ENCODE data around the gene CEP170.

The CEP170 gene

GRCh38 chr1:243292117-243292516, 37.0 kb upstream of the CEP170 start:
- no peak for TF ChIP-seq CTCF (IDR thresholded peaks at IDR 0.05; ENCODE audit: low read depth, low read length)
- Histone ChIP-seq H3K27me3 (ENCODE audit: insufficient read depth, low read depth, severe bottlenecking) (no peaks in the 10 kb centered on the region), H3K9me3 (ENCODE audit: severe bottlenecking) (no peaks in the 10 kb centered on the region), H3K27ac (no peak overlapping the region), H3K36me3 (peaks cover 21% of the 10 kb centered on the region), H3K4me3 (ENCODE audit: low read depth, low read length) (no peak overlapping the region)
- no peak for DNase-seq

DNA sequence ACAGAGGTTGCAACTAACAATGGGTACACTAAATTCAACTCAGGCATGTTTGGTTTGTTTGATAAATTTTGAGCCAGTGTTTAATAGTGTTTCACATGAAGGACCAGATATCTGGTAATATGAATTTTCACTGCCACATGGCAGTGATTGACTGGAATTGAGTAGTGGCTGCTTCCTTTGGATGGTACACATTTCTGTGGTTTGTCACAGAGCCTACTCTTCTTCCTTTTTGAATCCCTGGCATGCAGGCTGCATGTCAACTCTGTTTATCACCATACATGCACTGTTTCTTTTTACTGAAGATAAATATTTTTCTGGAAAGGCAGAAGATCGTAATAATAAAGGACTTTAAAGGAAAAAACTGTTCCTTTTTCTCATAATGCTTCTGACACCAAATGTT, 36.2 kb upstream of the CEP170 start:
- TF ChIP-seq CTCF (IDR thresholded peaks at IDR 0.05; ENCODE audit: low read depth, low read length): no peak
- no peak for DNase-seq

GRCh38 chr1:243288062-243288461, 33.0 kb upstream of the CEP170 start:
- H3K27ac ChIP-seq: no peak overlapping the region
- no peaks in the 10 kb centered on the region for H3K27me3 ChIP-seq (ENCODE audit: insufficient read depth, low read depth, severe bottlenecking)
- DNase-seq: no peak
- TF ChIP-seq CTCF (IDR thresholded peaks at IDR 0.05; ENCODE audit: low read depth, low read length): no peak
- H3K4me3 ChIP-seq (ENCODE audit: low read depth, low read length): no peak overlapping the region
- H3K9me3 ChIP-seq (ENCODE audit: severe bottlenecking): no peaks in the 10 kb centered on the region
- H3K36me3 ChIP-seq: peaks cover 31% of the 10 kb centered on the region

More for the DNA sequence above, 36.2 kb upstream of the CEP170 start:
- H3K27ac ChIP-seq: no peak overlapping the region
- H3K4me3 ChIP-seq (ENCODE audit: low read depth, low read length): no peak overlapping the region
- H3K36me3 ChIP-seq: peaks cover 29% of the 10 kb centered on the region
- no peaks in the 10 kb centered on the region for H3K27me3 ChIP-seq (ENCODE audit: insufficient read depth, low read depth, severe bottlenecking)
- no peaks in the 10 kb centered on the region for H3K9me3 ChIP-seq (ENCODE audit: severe bottlenecking)

- H3K27ac ChIP-seq: no peak overlapping the region
- H3K9me3 ChIP-seq (ENCODE audit: severe bottlenecking): no peaks in the 10 kb centered on the region
- peaks cover 31% of the 10 kb centered on the region for H3K36me3 ChIP-seq
- H3K27me3 ChIP-seq (ENCODE audit: insufficient read depth, low read depth, severe bottlenecking): no peaks in the 10 kb centered on the region
- TF ChIP-seq CTCF (IDR thresholded peaks at IDR 0.05; ENCODE audit: low read depth, low read length): no peak
- H3K4me3 ChIP-seq (ENCODE audit: low read depth, low read length): no peak overlapping the region
- DNase-seq: no peak
Measured at GRCh38 chr1:243287652-243288051, 32.6 kb upstream of the CEP170 start.

DNA sequence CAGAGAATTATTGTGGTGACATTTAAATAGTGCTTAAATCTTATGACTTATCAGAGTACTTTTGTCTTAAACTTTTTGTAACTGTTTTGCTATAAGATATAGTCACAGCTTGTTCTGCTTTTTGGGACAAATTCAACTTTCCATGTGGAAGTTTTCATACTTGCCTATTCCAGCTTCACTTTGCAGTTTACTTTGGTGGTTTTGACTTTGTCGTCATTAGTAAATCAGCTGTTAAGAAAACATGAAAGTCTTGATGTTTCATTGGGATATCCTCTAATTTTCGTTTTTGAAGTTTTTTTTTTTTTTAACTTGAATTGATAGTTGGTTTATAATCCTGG, 32.0 kb upstream of the CEP170 start:
- Histone ChIP-seq H3K4me3 (ENCODE audit: low read depth, low read length) (no peak overlapping the region), H3K27ac (no peak overlapping the region), H3K36me3 (peaks cover 31% of the 10 kb centered on the region), H3K27me3 (ENCODE audit: insufficient read depth, low read depth, severe bottlenecking) (no peaks in the 10 kb centered on the region), H3K9me3 (ENCODE audit: severe bottlenecking) (no peaks in the 10 kb centered on the region)
- no peak for DNase-seq
- TF ChIP-seq CTCF (IDR thresholded peaks at IDR 0.05; ENCODE audit: low read depth, low read length): no peak

DNA sequence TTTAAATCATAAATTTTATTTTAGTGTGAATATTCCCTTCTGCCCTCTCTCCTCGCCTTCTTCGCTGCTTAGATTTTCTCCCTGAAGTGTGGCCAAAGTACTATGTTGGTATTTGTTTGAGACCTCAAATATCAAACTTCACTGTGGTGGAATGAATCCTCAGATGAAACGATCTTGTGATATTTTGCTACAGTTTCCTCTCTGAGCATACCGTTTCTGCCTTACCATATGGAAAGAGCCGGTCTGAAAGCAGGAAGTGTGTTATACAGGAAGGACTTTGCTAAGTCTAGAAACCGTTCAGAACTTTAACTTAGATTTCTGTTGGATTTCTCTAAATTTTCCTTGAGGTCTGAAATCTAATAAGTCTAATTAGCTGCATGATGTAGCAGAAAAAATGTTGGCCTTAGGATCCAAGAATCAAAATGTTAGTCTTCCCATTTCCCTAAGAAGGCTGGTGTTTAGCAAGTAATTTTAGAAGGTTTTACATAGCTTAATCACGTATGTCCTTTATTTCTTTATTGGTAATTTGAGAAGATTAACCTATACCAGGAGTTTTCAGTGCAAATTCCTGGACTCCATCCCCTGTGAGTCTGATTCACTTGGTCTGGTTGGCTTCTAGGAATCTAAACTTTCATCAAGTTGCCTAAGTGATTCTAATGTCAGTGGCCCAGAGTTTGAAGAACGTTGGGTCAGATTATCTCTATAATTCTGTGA, 31.5 kb upstream of the CEP170 start:
- Histone ChIP-seq H3K4me3 (ENCODE audit: low read depth, low read length) (no peak overlapping the region), H3K36me3 (peaks cover 31% of the 10 kb centered on the region), H3K9me3 (ENCODE audit: severe bottlenecking) (no peaks in the 10 kb centered on the region), H3K27me3 (ENCODE audit: insufficient read depth, low read depth, severe bottlenecking) (no peaks in the 10 kb centered on the region), H3K27ac (no peak overlapping the region)
- no peak for TF ChIP-seq CTCF (IDR thresholded peaks at IDR 0.05; ENCODE audit: low read depth, low read length)
- DNase-seq: no peak
